NCI-H1092 treated with DMSO at 0.1 percent for 48 hours (cell line): ENCODE results near the gene SIDT2.
"Not testable (repeated sequence)": the region's sequence is repeated elsewhere in the genome, so short reads cannot be mapped to it uniquely, and the experiment has no call there.

Experiments
- DNase-seq: peaks from one replicate; lab custom pipeline; 2025; lab: John Stamatoyannopoulos, UW

Gene SIDT2

GRCh38 chr11:117204283-117205080 lies 25.9 kb downstream of the SIDT2 start:
- DNase-seq = no peak

- no peak for DNase-seq
Measured at GRCh38 chr11:117205211-117205818, 26.8 kb downstream of the SIDT2 start.

GRCh38 chr11:117206111-117206510 lies 27.6 kb downstream of the SIDT2 start:
- DNase-seq = not testable (repeated sequence)

GRCh38 chr11:117206859-117207258 lies 28.3 kb downstream of the SIDT2 start:
- not testable (repeated sequence) for DNase-seq

GRCh38 chr11:117207481-117207880 lies 28.9 kb downstream of the SIDT2 start:
- DNase-seq = not testable (repeated sequence)

- DNase-seq = not testable (repeated sequence)
Measured at GRCh38 chr11:117208710-117209109, 30.2 kb downstream of the SIDT2 start.

GRCh38 chr11:117209351-117210125 lies 31.0 kb downstream of the SIDT2 start:
- DNase-seq = not testable (repeated sequence)

GRCh38 chr11:117210620-117211019 lies 32.1 kb downstream of the SIDT2 start:
- DNase-seq = no peak

GRCh38 chr11:117212697-117213355 lies 34.3 kb downstream of the SIDT2 start:
- no peak for DNase-seq

GRCh38 chr11:117214404-117215110 lies 36.0 kb downstream of the SIDT2 start:
- no peak for DNase-seq

- no peak for DNase-seq
Measured at GRCh38 chr11:117217141-117218084, 38.9 kb downstream of the SIDT2 start.

- no peak for DNase-seq
Measured at GRCh38 chr11:117218133-117218915, 39.8 kb downstream of the SIDT2 start.

GRCh38 chr11:117219001-117219400 lies 40.5 kb downstream of the SIDT2 start:
- no peak for DNase-seq

- no peak for DNase-seq
Measured at GRCh38 chr11:117219455-117219854, 40.9 kb downstream of the SIDT2 start.

- DNase-seq = no peak
Measured at GRCh38 chr11:117219995-117220394, 41.5 kb downstream of the SIDT2 start.

- DNase-seq = peak; percentile 29
Measured at GRCh38 chr11:117220568-117220967, 42.0 kb downstream of the SIDT2 start.

- peak; percentile 75 for DNase-seq
Measured at GRCh38 chr11:117220999-117221774, 42.6 kb downstream of the SIDT2 start.

GRCh38 chr11:117221775-117222517 lies 43.4 kb downstream of the SIDT2 start:
- DNase-seq = peak; percentile 91
